HCEC 1CT (cell line): ENCODE data around the gene RALGDS.
A peak's percentile ranks its signal among the peaks of the same experiment; 100 is the strongest.
"Not testable (repeated sequence)": the region's sequence is repeated elsewhere in the genome, so short reads cannot be mapped to it uniquely, and the experiment has no call there.

Experiments used
- DNase-seq: peaks from one replicate; pipeline ENCODE4 v3.0.0-alpha.2; 2017

Gene RALGDS

DNA sequence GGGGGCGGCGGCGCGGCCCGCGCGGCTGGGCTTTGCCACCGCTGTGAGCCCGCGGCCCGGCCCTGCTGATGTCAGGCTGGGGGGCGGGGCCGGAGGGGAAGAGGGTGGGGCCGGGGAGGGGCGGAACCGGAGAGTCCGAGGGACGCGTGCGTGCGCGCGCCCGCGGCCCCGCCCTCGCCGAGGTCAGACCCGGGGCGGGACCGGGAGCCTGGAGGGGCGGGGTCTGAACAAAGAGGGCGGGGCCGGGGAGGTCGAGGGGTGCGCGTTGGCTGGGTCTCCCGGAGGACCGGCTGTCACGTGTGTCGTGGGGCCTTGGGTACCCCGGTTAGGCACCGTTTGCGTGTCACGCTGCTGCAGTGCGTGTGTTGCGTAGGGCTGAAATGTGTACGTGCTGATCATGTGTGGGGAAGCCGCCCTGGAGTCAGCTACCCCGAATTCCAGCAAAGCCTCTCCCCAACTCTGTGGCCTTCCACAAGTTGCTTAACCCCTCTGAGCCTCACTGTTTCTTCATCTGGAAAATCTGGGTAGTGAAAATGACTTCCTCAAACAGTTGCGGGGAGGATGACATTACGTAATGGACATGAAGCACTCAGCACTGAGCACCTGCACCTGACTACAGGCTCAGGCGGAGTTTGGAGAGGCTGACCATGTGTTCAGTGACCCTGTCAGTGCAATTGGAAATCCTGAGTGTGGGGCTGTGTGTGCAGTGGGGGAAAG, at the start of gene RALGDS:
Gene RALGDS, minus strand, starts transcription at position 43 of the 717 bp plus-strand sequence. CDS start 86 bp downstream, outside the sequence.
- peak; percentile 82 for DNase-seq

- DNase-seq = no peak
Measured at GRCh38 chr9:133170716-133171115, 49.7 kb upstream of the RALGDS start.

- not testable (repeated sequence) for DNase-seq
Measured at GRCh38 chr9:133169687-133170086, 48.6 kb upstream of the RALGDS start.

GRCh38 chr9:133169102-133169501, 48.1 kb upstream of the RALGDS start:
- DNase-seq = no peak

DNA sequence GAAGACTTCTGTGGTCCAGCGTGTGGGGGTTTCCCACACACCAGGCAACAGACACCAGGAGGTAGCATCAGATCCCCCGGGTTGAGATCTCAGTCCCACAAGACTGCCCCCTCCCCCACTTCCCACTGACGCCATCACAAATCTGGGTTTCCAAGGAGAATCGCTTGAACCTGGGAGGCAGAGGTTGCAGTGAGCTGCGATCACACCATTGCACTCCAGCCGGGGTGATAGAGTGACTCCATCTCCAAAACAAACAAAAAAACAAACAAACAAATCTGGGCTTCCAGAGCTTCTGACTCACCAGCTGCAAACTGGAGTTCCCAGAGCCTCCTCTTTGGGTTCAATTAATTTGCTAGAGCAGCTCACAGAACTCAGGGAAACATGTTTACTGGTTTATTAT, 47.4 kb upstream of the RALGDS start:
- DNase-seq = no peak

GRCh38 chr9:133167769-133168168, 46.7 kb upstream of the RALGDS start:
- no peak for DNase-seq

GRCh38 chr9:133167096-133167730, 46.2 kb upstream of the RALGDS start:
- DNase-seq = no peak

GRCh38 chr9:133166392-133166791, 45.4 kb upstream of the RALGDS start:
- DNase-seq = no peak

DNA sequence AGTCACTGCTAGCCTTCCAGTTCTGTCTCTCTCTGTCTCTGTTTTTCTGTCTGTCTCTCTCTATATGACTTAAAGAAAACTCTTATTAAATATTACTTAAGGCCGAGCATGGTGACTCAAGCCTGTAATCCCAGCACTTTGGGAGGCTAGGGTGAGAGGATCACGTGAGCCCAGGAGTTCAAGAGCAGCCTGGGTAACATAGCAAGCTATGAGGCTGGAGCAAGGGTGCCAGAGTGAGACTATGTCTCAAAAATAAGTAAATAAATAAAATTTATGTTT, 44.4 kb upstream of the RALGDS start:
- no peak for DNase-seq

GRCh38 chr9:133164191-133164590, 43.2 kb upstream of the RALGDS start:
- DNase-seq = no peak

- no peak for DNase-seq
Measured at GRCh38 chr9:133163504-133164172, 42.6 kb upstream of the RALGDS start, which contains the start of gene GBGT1. Gene GBGT1, minus strand, starts transcription at chr9:133163914. Its CDS starts 1,502 bp downstream, at chr9:133162412.

DNA sequence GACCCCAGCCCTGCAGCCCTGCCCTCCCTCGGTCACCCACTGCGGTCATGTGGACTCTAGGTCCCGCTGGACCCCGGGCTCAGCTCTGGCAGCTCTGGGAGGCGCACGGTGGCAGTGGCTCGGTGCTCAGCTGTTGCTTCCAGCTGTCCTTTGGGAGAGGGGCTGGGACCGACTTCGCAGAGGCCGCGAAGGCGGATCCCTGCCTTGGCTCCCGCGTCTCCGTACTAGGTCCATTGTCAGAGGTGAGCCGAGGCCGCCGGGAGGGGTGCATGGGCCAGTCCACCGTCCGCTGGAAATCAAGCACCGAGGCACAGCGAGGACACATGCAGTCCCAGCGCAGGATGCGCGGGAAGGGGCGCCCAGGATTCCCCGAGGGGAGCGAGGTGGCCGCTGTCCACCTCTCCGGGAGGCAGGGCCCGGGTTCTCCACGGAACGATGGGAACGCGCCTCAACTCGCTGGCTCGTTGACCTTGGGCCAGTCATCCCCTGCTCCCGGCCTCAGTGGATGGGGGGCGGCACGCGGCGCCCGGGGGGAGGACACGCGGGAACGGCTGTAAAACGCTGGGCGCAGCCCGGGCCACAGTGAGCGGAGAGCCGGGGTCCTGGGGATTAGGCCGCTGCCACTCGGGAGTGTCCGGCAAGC, 41.9 kb upstream of the RALGDS start:
- no peak for DNase-seq

- no peak for DNase-seq
Measured at GRCh38 chr9:133161547-133161950, 40.5 kb upstream of the RALGDS start.

- peak; percentile 75 for DNase-seq
Measured at GRCh38 chr9:133160742-133161546, 39.9 kb upstream of the RALGDS start.

GRCh38 chr9:133158695-133159094, 37.7 kb upstream of the RALGDS start:
- no peak for DNase-seq

GRCh38 chr9:133155156-133155555, 34.1 kb upstream of the RALGDS start:
- no peak for DNase-seq

- DNase-seq = no peak
Measured at GRCh38 chr9:133154097-133154989, 33.3 kb upstream of the RALGDS start.

- DNase-seq = no peak
Measured at GRCh38 chr9:133153227-133154096, 32.4 kb upstream of the RALGDS start.

DNA sequence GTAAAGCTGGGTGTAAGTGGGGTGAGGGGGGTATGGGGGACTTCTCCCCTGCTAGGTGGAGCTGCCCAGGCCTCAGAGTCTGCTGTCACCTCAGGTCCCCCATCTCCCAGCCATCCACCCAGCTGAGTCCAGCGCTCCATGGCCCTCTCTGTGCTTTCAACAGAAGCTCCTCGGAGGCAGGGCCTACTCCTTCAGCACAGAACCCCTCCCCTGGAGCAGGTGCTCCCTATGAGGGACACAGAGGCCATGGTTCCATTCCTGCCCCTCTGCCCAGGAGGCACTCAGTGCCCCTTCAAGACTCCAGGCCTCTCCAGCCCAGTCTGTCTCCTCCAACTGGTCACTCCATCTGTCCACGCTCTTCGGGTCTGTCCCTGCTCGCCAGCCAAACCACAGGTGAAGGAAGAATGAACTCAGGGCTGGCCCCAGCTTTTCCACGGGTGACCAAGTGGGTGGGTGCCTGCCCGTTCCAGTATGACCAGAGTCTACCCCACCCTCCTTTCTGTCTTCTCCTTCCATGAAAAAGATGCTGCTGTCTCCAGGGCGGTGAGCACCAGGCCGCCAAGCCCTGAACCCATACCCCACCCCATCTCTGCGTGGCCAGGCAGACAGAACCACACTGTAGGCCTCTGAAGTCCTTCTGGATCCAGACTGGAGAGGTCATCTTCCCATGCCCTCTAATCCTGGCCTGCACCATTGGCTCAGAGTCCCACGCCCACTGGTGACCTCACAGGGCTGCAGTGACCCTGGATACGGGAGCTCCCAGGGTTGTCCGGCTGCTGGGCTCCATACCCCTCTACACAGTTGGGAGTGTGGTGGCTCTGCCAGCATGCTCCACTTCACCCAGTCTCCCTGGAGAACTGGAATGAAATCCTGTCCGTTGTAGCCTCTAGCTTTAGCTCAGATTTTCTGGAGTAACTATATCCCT, 30.8 kb upstream of the RALGDS start:
- no peak for DNase-seq

- DNase-seq = no peak
Measured at GRCh38 chr9:133151041-133151440, 30.0 kb upstream of the RALGDS start.
